Stimulated activated CD8-positive, alpha-beta memory T cell treated with anti-CD3 and anti-CD28 coated beads, Interleukin-15, amount 100 ng/mL, for 48 hours (primary cell): ENCODE data around the gene ILK.

Source experiments
- DNase-seq, 2 donors: peaks; one replicate each; pipeline ENCODE4 v3.0.0-alpha.2; 2020; ENCODE audit warnings: low read depth in 2 of 2

ILK gene

GRCh38 chr11:6606471-6607189 is 3.1 kb downstream of the ILK start:
- peak; percentile 56 to 66 for DNase-seq

- no peak for DNase-seq
Observed at GRCh38 chr11:6607190-6607795, 3.7 kb downstream of the ILK start.

DNA sequence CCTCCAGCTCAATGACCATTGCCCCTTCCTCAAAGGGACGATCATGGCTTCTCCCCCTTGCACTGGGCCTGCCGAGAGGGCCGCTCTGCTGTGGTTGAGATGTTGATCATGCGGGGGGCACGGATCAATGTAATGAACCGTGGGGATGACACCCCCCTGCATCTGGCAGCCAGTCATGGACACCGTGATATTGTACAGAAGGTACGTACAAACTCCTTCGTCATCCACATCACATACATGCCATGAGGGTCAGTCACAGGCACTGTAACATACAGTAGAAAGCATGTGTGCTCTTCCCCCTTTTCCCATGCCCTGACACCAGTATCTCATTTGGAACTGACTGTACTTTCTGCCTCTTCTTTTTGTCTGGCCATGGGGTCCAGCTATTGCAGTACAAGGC is 4.4 kb downstream of the ILK start:
- DNase-seq, result no peak

DNA sequence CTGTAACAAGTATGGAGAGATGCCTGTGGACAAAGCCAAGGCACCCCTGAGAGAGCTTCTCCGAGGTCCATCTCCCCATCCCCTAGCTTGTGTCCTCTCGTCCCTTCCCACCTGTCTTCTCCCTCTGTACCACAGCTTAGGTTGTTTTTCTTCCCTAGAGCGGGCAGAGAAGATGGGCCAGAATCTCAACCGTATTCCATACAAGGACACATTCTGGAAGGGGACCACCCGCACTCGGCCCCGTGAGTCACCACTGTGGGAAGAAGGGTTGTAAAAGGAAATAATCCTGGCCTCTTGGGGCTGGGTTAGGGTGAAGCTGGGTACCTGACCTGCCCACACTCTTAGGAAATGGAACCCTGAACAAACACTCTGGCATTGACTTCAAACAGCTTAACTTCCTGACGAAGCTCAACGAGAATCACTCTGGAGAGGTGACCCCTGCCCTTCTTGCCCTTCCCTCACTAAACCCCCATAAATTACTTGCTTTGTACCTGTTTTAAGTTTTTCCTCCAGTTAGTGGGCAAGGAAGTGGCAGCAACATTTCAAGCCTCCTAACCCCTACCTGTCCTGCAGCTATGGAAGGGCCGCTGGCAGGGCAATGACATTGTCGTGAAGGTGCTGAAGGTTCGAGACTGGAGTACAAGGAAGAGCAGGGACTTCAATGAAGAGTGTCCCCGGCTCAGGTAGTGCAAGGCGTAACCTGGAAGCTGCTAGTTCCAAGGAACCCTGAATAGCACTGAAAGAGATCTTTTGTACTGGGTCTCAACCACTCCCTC is 5.3 kb downstream of the ILK start:
- DNase-seq, result no peak

GRCh38 chr11:6609502-6610015 is 6.0 kb downstream of the ILK start:
- DNase-seq, result no peak

- DNase-seq, result no peak
Observed at GRCh38 chr11:6610591-6610990, 7.0 kb downstream of the ILK start.

DNA sequence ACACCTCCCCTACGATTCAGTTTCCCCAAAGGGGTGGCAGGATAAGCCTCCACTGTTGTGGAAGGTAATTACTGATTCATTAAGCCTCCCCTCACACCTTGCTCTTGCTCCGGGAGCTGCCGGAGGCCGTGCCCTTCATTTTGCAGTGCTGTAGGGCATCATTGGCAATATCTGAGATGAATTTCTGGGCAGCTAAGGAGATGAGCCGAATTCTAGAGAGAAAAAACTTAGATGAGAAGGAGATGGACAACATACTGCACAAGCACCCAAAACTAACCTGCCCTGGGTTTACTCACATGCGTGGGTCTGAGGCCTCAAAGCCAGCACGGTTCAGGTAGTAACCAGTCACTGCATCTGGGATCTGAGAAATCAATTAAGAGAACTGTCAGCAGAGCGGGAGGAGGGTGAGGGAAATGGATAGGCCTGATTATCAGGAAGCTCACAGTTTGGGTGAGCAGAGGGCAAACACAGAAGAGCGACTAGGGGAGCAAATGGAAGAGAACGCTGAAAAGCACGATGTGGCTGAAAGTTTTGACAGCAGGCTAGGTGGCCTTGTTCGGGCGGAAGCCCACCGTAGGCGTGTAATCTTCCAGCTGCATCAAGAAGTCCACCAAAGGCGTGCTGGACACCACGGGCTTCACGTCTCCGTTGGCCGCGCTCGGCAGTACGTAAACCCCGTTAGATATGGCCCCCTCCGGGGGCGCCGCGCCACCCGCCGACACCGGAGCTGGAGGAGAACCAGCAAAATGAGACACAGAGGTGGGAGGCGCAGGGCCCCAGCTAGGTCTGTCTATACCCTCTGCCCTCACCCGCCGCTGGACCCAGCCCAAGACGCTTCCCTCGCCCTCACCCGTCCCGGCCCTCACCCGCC is 7.8 kb downstream of the ILK start:
- DNase-seq, result peak in 1 of 2 donors; percentile 12

- DNase-seq, result no peak
Observed at GRCh38 chr11:6611963-6612212, 8.3 kb downstream of the ILK start.

DNA sequence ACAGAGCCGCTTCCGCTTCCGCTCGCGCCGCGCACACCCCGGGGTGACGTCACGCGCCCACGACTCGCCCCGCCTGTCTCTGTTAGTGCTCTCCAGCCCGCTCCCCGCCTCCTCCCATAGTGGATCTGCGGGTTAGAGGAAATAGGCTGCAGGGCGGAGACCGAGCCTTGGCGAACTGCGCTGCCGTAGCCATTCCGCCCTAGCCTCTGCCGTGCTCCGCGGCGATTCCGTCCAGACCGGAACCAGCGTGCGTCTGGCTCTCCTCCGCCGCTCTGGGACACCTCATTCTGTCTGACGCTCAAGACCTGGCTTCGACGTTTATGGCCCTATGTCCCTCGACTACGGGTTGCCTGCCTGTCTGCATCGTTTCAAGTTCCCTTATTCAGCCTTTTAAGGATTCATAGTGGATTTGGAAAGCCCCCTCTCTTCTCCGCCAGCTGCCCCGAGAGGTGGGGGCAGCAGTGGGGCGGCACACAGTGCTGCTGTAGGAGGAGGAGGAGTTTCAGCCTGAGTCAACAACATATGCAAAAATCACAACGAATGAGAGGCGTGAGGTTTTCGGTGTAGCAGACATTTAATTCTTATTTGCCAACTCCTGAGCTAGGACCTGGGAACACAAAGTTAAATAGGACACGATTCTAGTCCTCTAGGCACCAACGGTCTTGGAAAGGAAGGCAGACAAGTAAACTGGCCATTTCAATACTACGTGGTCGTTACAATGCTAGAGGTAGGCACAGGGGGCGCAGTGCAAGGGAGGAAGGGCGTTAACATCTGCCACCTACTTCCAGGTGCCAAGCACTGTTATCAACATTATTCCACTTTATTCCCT is 8.9 kb downstream of the ILK start, which contains the start of gene TAF10:
Gene TAF10 (minus strand): TSS at position 4 of the 829 bp plus-strand sequence. CDS start 27 bp downstream, outside the sequence.
- peak; percentile 92 for DNase-seq

DNA sequence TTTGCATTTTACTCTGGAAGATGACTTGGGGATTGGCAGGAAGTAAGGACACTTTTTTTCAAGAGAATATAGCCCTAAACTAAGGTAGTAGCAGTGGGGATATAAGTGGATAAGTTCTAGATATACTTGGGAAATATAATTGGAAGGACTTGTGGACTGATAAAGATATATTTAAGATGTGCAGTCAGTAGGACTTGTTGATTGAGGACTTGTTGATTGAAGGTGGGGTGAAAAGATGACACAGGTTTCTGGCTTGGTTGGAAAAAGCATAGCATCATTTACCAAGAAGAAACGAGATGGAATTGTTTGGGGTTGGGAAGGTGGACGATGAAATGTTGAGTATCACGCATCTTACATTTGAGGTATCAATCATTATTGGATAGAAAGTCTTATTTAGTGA is 9.9 kb downstream of the ILK start:
- no peak for DNase-seq

GRCh38 chr11:6614446-6614845 is 10.9 kb downstream of the ILK start:
- DNase-seq, result no peak

GRCh38 chr11:6615046-6615445 is 11.5 kb downstream of the ILK start:
- DNase-seq, result no peak

DNA sequence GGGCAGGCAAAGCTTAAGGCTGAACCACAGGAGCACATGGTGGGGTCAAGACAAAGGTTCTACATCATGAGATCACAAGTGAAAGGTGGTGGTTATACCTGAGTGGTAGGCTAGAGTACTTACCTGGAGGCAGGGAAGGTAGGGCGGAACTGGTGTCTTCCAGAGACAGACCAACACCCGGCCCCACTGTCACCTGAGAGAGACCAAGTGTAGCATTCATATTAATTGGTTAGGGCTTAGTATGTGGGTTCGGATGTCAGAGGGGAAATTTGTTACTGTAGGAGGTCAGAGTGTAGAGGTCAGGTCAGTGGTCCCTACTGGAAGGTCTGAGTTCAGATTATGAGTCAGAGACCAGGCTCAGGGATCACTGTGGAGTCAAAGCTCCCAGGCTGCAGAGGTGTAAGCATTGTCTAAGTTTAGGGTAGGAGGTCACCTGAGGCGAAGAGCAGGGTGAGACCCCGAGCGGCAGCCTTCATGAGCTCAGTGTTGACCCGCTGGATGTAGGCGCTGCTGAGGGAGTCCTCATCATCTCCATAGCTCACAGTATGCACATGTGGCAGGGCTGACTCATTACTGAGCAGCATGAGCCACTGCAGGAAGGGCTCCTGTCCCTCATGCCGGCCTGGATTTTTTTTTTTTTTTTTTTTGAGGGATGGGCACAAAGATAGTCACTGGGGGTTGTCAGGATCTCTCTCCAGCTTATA is 12.5 kb downstream of the ILK start:
- DNase-seq, result no peak

DNA sequence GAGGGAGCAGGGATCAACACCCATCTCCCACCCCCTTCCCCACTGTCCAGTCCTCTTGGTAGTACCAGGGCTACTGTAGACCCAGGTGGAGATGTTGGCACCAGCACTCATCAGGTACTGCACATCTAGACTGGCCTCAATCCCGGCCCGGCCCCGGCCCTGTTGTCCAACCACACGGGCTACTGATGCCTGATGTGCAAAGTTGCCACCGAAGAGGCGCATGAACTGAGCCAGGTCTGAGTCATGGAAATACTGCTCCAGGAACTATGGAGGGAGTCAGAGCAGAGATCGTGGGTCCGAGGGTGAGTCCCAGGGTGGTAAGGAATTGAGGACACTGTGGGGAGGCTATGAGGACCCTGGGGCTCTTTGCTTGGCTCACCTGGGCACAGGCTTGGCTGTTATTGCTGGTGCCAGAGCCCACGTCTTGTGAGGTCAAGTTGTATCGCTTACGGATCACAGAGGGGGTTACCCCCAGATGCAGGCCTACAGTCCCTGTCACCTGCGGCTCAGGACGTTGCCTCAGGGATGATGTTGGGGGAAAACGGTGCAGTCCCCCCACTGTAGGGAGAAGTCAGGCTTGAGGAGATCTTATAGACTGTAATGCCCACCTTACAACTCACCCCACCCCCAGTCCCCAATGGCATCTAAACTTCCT is 13.1 kb downstream of the ILK start:
- no peak for DNase-seq

- no peak for DNase-seq
Observed at GRCh38 chr11:6617315-6617781, 13.8 kb downstream of the ILK start.

- peak; percentile 45 to 46 for DNase-seq
Observed at GRCh38 chr11:6618117-6619003, 14.8 kb downstream of the ILK start.

DNA sequence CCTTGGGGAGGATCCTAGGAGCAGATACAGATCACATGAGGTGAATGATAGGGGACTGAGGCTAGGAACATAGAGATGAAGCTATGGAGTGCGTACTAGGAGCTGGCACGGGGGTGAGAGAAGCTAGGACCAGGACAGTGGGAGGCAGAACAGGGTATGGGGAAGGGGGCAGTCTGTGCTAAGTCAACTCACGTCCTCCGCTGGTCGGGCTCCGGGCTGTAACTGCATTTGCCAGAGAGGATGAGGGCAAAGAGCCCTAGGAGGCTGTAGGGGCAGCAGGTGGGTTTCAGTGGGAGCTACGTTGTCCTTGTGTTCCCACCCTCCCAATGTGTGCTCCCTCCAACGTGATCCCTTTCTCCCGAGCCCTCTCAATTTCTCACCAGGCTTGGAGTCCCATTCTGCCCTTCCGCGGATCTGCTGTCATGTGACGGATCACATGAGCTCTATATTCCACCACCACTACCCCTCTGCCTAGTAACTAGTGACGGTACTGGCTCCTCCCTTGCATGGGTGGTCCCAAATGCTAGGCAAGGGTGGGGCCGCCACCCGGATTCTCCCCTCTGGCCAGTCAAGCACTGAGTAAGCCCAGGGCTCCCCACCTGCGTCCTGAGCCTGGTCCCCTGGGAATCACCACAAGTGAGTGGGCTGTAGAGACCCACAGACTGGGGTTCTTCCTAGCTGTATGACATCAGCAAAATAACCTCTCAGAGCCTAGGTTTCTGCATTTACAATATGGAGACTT is 15.6 kb downstream of the ILK start, which contains the start of gene TPP1:
Gene TPP1 (minus strand): TSS at position 419 of the 742 bp plus-strand sequence. CDS start 22 bp downstream, at position 397.
- peak; percentile 81 to 83 for DNase-seq

DNA sequence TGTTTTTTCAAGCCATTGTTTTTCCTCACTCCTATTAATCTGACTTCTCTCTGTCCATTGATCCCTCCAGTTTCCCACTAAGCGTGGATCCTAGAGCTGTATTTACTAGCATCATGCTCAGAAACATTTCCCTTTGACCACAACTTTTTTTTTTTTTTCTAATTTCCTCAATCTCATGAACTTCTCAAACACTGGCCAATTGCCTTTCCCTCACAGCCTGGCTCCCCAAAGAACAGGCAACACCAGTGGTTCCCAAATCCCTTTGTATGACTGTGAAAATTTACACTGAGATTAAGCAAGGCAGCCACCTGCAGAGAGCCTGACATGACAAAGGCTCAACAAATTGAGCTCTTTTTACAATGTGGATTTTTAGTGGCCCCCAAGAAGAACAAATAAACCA is 17.1 kb downstream of the ILK start:
- DNase-seq, result no peak
